ENCODE data around the gene GTPBP1.

Gene GTPBP1

GRCh38 chr22:38759005-38759404, 53.3 kb downstream of the GTPBP1 start:
- TF ChIP-seq GATA2 (IDR thresholded peaks at IDR 0.05; ENCODE audit: low read depth, low read length), result no peak
- TF ChIP-seq GATA3 (IDR thresholded peaks at IDR 0.05; ENCODE audit: low read depth, low read length), result no peak

- TF ChIP-seq GATA3 (IDR thresholded peaks at IDR 0.05; ENCODE audit: low read depth, low read length) (no peak), GATA2 (IDR thresholded peaks at IDR 0.05; ENCODE audit: low read depth, low read length) (no peak)
These were observed 54.9 kb downstream of the GTPBP1 start for GRCh38 chr22:38760477-38761201.

GRCh38 chr22:38761202-38762162, 55.7 kb downstream of the GTPBP1 start:
- TF ChIP-seq GATA3 (IDR thresholded peaks at IDR 0.05; ENCODE audit: low read depth, low read length) (no peak), GATA2 (IDR thresholded peaks at IDR 0.05; ENCODE audit: low read depth, low read length) (no peak)

GRCh38 chr22:38762551-38762983, 56.8 kb downstream of the GTPBP1 start:
- no peak for TF ChIP-seq GATA2 (IDR thresholded peaks at IDR 0.05; ENCODE audit: low read depth, low read length)
- TF ChIP-seq GATA3 (IDR thresholded peaks at IDR 0.05; ENCODE audit: low read depth, low read length), result no peak

GRCh38 chr22:38766076-38766777, 60.5 kb downstream of the GTPBP1 start:
- TF ChIP-seq GATA3 (IDR thresholded peaks at IDR 0.05; ENCODE audit: low read depth, low read length), result no peak
- no peak for TF ChIP-seq GATA2 (IDR thresholded peaks at IDR 0.05; ENCODE audit: low read depth, low read length)

DNA sequence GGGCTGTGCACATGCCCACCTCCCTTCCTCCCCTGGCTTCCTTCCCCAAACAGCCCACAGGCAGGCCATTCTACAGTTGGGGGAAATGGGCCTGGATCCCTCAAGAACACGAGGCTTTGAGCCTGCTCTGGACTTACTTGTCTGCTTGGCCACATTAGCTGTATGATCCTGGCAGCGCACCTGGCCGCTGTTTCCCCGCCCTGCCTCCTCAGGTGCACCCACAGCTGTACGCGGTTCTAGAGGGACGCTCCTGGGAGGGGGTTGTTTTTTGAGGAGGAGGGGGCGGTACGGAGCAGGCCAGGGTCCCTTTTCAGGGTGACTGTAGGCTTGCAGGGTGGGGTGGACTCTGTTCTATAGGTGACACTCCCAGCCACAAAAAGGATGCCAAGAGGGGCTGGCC, 61.6 kb downstream of the GTPBP1 start:
- no peak for TF ChIP-seq GATA2 (IDR thresholded peaks at IDR 0.05; ENCODE audit: low read depth, low read length)

DNA sequence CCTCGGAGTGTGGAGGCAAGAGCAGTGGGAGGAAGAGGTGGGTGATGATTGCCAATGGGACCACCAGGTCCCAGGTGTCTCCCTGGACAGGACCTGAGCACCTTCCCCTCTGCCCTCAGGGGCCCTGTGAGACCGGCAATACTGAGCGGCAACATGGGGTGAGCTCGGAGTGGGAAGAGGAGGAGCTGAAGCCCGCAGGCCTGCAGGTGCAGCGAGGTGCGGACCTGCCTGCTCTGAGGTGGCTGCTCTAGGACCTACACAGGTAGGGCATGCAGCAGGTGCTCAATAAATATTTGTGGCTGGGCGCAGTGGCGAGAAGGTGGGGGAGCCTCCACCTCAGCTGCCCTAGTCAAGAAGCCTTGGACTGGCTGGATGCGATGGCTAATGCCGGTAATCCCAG, 62.3 kb downstream of the GTPBP1 start:
- no peak for TF ChIP-seq GATA3 (IDR thresholded peaks at IDR 0.05; ENCODE audit: low read depth, low read length)
- no peak for TF ChIP-seq GATA2 (IDR thresholded peaks at IDR 0.05; ENCODE audit: low read depth, low read length)

GRCh38 chr22:38770257-38770949, 64.7 kb downstream of the GTPBP1 start:
- TF ChIP-seq GATA3 (IDR thresholded peaks at IDR 0.05; ENCODE audit: low read depth, low read length), result no peak
- TF ChIP-seq GATA2 (IDR thresholded peaks at IDR 0.05; ENCODE audit: low read depth, low read length), result no peak

GRCh38 chr22:38772623-38772873, 66.8 kb downstream of the GTPBP1 start:
- TF ChIP-seq GATA2 (IDR thresholded peaks at IDR 0.05; ENCODE audit: low read depth, low read length), result no peak

GRCh38 chr22:38773363-38773946, 67.7 kb downstream of the GTPBP1 start:
- TF ChIP-seq GATA3 (IDR thresholded peaks at IDR 0.05; ENCODE audit: low read depth, low read length) (no peak), GATA2 (IDR thresholded peaks at IDR 0.05; ENCODE audit: low read depth, low read length) (no peak)

DNA sequence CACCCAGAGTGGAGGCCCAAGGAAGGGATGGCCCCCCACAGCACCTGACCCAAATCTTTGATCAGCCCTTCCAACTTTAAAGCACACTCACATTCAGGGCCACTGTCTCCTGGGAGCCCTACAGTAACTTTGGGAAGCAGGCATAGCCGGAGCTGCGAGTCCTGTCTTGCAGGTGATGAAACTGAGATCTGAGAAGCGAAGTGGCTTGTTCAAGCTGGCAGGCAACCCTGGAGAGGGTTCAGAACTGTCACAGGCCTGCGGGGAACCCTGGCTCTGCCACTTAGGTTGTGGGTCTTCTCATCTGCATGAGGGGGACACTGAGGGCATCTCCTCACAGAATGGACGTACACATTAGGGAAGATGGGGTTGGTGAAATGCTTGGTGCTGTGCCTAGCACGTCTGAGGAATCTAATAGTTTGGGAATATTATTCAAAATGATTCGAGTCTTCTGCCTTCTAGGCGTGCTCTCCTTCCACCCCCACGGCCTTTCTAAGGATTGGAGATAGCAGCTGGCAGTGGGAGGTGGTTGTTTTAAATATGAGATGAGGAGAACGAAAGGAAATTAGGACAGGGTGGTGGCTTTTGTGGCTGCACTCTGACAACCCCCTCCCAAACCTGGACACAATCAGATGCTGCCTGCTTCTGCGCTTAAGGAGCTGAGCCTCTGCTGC, 68.9 kb downstream of the GTPBP1 start:
- TF ChIP-seq GATA3 (IDR thresholded peaks at IDR 0.05; ENCODE audit: low read depth, low read length) (no peak), GATA2 (IDR thresholded peaks at IDR 0.05; ENCODE audit: low read depth, low read length) (no peak)

DNA sequence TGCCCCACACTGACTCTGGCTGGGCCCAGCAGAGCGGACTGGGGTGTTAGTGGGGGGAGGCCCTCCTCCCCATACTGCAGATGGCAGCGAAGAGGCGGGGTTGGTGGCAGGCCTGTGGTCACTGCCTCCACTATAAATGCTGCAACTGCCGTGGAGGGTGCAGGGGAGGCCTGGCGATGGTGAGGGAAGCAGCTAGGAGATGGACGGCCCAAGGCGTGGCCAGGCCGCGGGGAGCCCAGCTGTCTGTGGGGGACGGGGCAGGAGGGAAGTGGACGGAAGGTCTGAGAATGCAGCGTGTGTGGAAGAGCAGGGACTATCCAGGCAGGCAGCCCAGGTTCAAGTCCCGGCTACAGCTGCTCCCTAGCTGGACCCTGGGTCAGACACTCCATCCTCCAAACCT, 69.9 kb downstream of the GTPBP1 start:
- TF ChIP-seq GATA3 (IDR thresholded peaks at IDR 0.05; ENCODE audit: low read depth, low read length) (no peak), GATA2 (IDR thresholded peaks at IDR 0.05; ENCODE audit: low read depth, low read length) (no peak)

GRCh38 chr22:38776086-38776485, 70.3 kb downstream of the GTPBP1 start:
- TF ChIP-seq GATA3 (IDR thresholded peaks at IDR 0.05; ENCODE audit: low read depth, low read length) (no peak), GATA2 (IDR thresholded peaks at IDR 0.05; ENCODE audit: low read depth, low read length) (no peak)
